Measurements from ENCODE around the gene FANCI.

The FANCI gene

DNA sequence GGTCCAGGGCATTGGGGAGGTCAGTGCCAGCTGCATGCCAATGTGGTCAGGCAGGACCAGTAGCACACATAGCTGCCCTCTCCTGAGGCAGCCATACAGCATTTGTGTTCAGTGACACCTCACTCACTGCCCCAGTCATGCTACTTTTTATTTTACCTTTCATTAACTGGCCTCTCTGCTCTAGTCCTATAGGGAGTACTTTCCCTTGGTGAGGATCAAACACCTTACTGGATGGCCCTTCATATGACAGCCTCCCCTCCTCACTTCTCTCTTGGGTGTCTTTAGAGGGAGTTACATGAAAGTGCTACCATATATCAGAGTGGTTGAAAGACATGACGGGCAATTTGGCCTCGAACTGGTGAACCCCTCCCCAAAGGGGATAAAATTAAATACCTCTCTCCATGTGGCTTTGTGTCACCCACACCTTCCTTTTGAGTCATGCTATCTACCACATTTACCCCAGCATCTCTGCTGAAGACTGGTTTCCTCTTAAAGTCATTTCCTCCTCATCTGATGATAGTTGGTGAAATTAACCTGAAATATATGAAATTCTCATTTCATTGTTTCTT, 40.0 kb upstream of the FANCI start:
- TF ChIP-seq, protein P1, sequence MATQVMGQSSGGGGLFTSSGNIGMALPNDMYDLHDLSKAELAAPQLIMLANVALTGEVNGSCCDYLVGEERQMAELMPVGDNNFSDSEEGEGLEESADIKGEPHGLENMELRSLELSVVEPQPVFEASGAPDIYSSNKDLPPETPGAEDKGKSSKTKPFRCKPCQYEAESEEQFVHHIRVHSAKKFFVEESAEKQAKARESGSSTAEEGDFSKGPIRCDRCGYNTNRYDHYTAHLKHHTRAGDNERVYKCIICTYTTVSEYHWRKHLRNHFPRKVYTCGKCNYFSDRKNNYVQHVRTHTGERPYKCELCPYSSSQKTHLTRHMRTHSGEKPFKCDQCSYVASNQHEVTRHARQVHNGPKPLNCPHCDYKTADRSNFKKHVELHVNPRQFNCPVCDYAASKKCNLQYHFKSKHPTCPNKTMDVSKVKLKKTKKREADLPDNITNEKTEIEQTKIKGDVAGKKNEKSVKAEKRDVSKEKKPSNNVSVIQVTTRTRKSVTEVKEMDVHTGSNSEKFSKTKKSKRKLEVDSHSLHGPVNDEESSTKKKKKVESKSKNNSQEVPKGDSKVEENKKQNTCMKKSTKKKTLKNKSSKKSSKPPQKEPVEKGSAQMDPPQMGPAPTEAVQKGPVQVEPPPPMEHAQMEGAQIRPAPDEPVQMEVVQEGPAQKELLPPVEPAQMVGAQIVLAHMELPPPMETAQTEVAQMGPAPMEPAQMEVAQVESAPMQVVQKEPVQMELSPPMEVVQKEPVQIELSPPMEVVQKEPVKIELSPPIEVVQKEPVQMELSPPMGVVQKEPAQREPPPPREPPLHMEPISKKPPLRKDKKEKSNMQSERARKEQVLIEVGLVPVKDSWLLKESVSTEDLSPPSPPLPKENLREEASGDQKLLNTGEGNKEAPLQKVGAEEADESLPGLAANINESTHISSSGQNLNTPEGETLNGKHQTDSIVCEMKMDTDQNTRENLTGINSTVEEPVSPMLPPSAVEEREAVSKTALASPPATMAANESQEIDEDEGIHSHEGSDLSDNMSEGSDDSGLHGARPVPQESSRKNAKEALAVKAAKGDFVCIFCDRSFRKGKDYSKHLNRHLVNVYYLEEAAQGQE (IDR thresholded peaks at IDR 0.05; ENCODE audit: low read depth): no peak
- TF ChIP-seq EP300 (IDR thresholded peaks at IDR 0.05; ENCODE audit: borderline replicate concordance): no peak
- TF ChIP-seq CEBPB (IDR thresholded peaks at IDR 0.05): no peak
- TF ChIP-seq CREB1 (IDR thresholded peaks at IDR 0.05; ENCODE audit: low read depth): no peak
- TF ChIP-seq EGR1 (IDR thresholded peaks at IDR 0.05): no peak
- TF ChIP-seq TCF12 (IDR thresholded peaks at IDR 0.05; ENCODE audit: low read depth): no peak
- TF ChIP-seq NFIC (IDR thresholded peaks at IDR 0.05): no peak
- no peak for TF ChIP-seq FOXM1 (IDR thresholded peaks at IDR 0.05; ENCODE audit: borderline replicate concordance, low read depth)
- TF ChIP-seq TEAD4 (IDR thresholded peaks at IDR 0.05): no peak
- TF ChIP-seq, protein P2, sequence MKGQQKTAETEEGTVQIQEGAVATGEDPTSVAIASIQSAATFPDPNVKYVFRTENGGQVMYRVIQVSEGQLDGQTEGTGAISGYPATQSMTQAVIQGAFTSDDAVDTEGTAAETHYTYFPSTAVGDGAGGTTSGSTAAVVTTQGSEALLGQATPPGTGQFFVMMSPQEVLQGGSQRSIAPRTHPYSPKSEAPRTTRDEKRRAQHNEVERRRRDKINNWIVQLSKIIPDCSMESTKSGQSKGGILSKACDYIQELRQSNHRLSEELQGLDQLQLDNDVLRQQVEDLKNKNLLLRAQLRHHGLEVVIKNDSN (IDR thresholded peaks at IDR 0.05): no peak
- TF ChIP-seq YY1 (IDR thresholded peaks at IDR 0.05; ENCODE audit: low read depth): no peak
- no peak for TF ChIP-seq RAD21 (IDR thresholded peaks at IDR 0.05; ENCODE audit: low read depth)
- no peak for TF ChIP-seq TAF1 (IDR thresholded peaks at IDR 0.05; ENCODE audit: low read depth)
- TF ChIP-seq, protein P3, sequence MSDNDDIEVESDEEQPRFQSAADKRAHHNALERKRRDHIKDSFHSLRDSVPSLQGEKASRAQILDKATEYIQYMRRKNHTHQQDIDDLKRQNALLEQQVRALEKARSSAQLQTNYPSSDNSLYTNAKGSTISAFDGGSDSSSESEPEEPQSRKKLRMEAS (IDR thresholded peaks at IDR 0.05): no peak
- TF ChIP-seq ZBTB7A (IDR thresholded peaks at IDR 0.05; ENCODE audit: low read depth): no peak

DNA sequence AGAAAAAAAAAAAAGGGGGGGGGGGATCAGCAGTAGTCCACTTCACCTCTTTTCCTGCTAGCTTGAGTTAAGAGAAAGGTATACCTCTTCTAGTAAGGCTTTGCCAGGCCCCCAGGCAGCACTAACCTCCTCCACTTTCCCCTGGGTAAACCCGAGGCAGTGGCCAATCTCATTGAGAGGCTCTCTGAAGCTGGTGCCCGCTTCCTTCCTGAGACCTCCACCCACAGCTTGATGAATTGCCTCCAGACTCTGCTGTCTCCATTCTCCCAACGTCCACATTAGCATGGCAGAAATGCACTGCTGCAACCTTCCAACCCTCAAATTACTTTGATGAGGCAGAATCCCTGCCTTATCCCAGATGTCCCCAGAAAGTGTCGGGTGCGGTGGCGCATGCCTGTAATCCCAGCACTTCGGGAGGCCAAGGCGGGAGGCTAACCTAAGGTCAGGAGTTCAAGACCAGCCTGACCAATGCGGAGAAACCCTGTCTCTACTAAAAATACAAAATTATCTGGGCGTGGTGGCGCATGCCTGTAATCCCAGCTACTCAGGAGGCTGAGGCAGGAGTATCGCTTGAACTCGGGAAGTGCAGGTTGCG, 37.7 kb upstream of the FANCI start:
- no peak for TF ChIP-seq EP300 (IDR thresholded peaks at IDR 0.05; ENCODE audit: borderline replicate concordance)
- no peak for TF ChIP-seq TAF1 (IDR thresholded peaks at IDR 0.05; ENCODE audit: low read depth)
- TF ChIP-seq ZBTB7A (IDR thresholded peaks at IDR 0.05; ENCODE audit: low read depth): no peak
- TF ChIP-seq TCF12 (IDR thresholded peaks at IDR 0.05; ENCODE audit: low read depth): no peak
- TF ChIP-seq, protein P1 (IDR thresholded peaks at IDR 0.05; ENCODE audit: low read depth): no peak
- TF ChIP-seq FOXM1 (IDR thresholded peaks at IDR 0.05; ENCODE audit: borderline replicate concordance, low read depth): no peak
- no peak for TF ChIP-seq CEBPB (IDR thresholded peaks at IDR 0.05)
- TF ChIP-seq TEAD4 (IDR thresholded peaks at IDR 0.05): no peak
- no peak for TF ChIP-seq YY1 (IDR thresholded peaks at IDR 0.05; ENCODE audit: low read depth)
- TF ChIP-seq, protein P2 (IDR thresholded peaks at IDR 0.05): no peak
- no peak for TF ChIP-seq CREB1 (IDR thresholded peaks at IDR 0.05; ENCODE audit: low read depth)
- no peak for TF ChIP-seq RAD21 (IDR thresholded peaks at IDR 0.05; ENCODE audit: low read depth)
- TF ChIP-seq EGR1 (IDR thresholded peaks at IDR 0.05): no peak
- TF ChIP-seq, protein P3 (IDR thresholded peaks at IDR 0.05): no peak
- no peak for TF ChIP-seq NFIC (IDR thresholded peaks at IDR 0.05)

DNA sequence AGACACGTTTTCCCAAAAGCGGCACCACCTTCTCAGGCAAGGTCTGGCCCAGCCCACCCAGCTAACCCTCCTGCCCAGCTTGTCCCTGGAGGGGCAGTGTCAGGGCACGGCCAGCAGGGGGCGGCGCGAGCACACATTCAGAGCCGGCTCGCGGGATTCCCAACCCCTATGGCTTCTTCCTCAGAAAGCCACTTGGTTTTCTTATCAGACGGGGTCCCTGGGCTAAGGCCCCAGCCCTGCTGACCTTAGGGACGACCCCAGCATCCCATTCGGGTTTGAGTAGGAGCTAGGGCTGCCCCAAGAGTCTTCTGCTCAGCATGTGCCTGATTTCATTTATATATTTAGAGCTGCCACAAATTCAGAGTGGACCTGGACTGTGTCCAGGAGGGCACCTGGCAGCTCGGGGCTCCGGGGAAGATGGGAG, 36.9 kb upstream of the FANCI start:
- TF ChIP-seq CEBPB (IDR thresholded peaks at IDR 0.05) (no peak), EP300 (IDR thresholded peaks at IDR 0.05; ENCODE audit: borderline replicate concordance) (no peak), TEAD4 (IDR thresholded peaks at IDR 0.05) (no peak), CREB1 (IDR thresholded peaks at IDR 0.05; ENCODE audit: low read depth) (no peak), TCF12 (IDR thresholded peaks at IDR 0.05; ENCODE audit: low read depth) (0 out of 2 replicates have a peak, but pooled peaks have one; percentile 20), ZBTB7A (IDR thresholded peaks at IDR 0.05; ENCODE audit: low read depth) (peak; percentile 50; the same call in 1 of the 2 replicates), NFIC (IDR thresholded peaks at IDR 0.05) (peak; percentile 44; the same call in 1 of the 2 replicates), EGR1 (IDR thresholded peaks at IDR 0.05) (no peak), RAD21 (IDR thresholded peaks at IDR 0.05; ENCODE audit: low read depth) (peak; percentile 94), TAF1 (IDR thresholded peaks at IDR 0.05; ENCODE audit: low read depth) (no peak), YY1 (IDR thresholded peaks at IDR 0.05; ENCODE audit: low read depth) (0 out of 2 replicates have a peak, but pooled peaks have one; percentile 23)
- TF ChIP-seq, protein P3 (IDR thresholded peaks at IDR 0.05): 0 out of 2 replicates have a peak, but pooled peaks have one; percentile 10
- TF ChIP-seq, protein P2 (IDR thresholded peaks at IDR 0.05): no peak

DNA sequence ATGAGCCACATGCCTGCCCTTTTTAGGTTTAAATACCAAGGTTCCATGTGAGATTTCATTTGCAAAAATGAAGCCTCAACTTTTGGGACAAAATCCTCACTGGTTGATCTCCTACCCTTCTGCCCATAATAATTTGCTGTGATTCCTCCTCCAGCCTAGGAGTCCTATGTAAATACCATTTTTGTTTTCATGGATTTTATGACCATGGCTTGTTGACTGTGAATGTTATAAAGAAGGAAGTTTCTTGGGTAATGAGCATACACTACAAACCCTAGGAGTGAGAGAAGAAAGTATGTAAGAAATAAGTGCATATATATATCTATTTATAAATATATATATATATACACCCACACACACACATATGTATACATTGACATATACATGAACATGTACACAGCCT, 35.5 kb upstream of the FANCI start:
- no peak for TF ChIP-seq CEBPB (IDR thresholded peaks at IDR 0.05)
- TF ChIP-seq RAD21 (IDR thresholded peaks at IDR 0.05; ENCODE audit: low read depth): no peak
- no peak for TF ChIP-seq YY1 (IDR thresholded peaks at IDR 0.05; ENCODE audit: low read depth)
- TF ChIP-seq, protein P1 (IDR thresholded peaks at IDR 0.05; ENCODE audit: low read depth): no peak
- TF ChIP-seq NFIC (IDR thresholded peaks at IDR 0.05): no peak
- no peak for TF ChIP-seq TAF1 (IDR thresholded peaks at IDR 0.05; ENCODE audit: low read depth)
- no peak for TF ChIP-seq CREB1 (IDR thresholded peaks at IDR 0.05; ENCODE audit: low read depth)
- no peak for TF ChIP-seq FOXM1 (IDR thresholded peaks at IDR 0.05; ENCODE audit: borderline replicate concordance, low read depth)
- no peak for TF ChIP-seq EGR1 (IDR thresholded peaks at IDR 0.05)
- no peak for TF ChIP-seq TEAD4 (IDR thresholded peaks at IDR 0.05)
- TF ChIP-seq, protein P3 (IDR thresholded peaks at IDR 0.05): no peak
- TF ChIP-seq TCF12 (IDR thresholded peaks at IDR 0.05; ENCODE audit: low read depth): no peak
- no peak for TF ChIP-seq ZBTB7A (IDR thresholded peaks at IDR 0.05; ENCODE audit: low read depth)
- TF ChIP-seq, protein P2 (IDR thresholded peaks at IDR 0.05): no peak
- TF ChIP-seq EP300 (IDR thresholded peaks at IDR 0.05; ENCODE audit: borderline replicate concordance): no peak
